ENCODE measurements around the gene CDS2. TPM values are rescaled to one million over a fixed set of nuclear protein-coding genes. Genes with fewer than 3 reads are reported as not detected.

The CDS2 gene
- total and polyA plus RNA-seq, 2 experiments from 2014 or later: 16.8 to 40.8 TPM

DNA sequence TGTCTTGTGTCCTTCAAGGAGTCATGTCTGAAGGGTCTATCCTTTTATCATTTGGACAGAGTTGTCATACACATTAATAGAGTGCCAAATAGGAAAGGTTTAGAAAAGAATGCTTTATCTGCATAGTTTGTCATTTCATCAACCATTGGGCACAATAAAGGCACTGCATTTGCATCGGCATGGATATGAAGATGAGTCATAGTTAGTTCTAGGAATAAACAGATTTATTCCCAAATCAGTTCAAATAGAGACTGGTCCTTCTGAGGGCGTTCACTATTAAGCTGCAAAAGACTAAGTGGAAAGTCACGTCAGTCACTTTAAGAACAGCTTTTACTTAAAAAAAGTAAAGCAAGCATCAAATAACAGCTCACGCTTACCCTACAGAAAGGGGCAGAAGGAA, 90.8 kb downstream of the CDS2 start:
- Histone ChIP-seq H3K9me2 (ENCODE audit: insufficient read depth) (no peaks in the 10 kb centered on the region), H3K27me3 (ENCODE audit: insufficient read depth) (no peaks in the 10 kb centered on the region), H3K4me1 (ENCODE audit: insufficient read depth) (no peaks in the 10 kb centered on the region; the same call in 1 of the 2 replicates), H3K79me2 (replicated peaks; ENCODE audit: insufficient read depth) (no peaks in the 10 kb centered on the region), H3K27ac (ENCODE audit: low read depth) (no peak overlapping the region), H3K36me3 (ENCODE audit: insufficient read depth) (no peaks in the 10 kb centered on the region), H3K4me3 (no peak overlapping the region), H4K20me1 (replicated peaks; ENCODE audit: insufficient read depth) (no peaks in the 10 kb centered on the region), H3F3A (replicated peaks; ENCODE audit: low read depth) (no peaks in the 10 kb centered on the region), H3K4me2 (no peak overlapping the region), H2AFZ (no peak overlapping the region)
- DNase-seq (ENCODE audit: low spot score): no peak
- Mint-ChIP-seq H3K4me1 (peaks cover 22% of the 10 kb centered on the region), H3K9me3 (no peaks in the 10 kb centered on the region), H3K36me3 (ENCODE audit: low read depth) (peaks cover 3% of the 10 kb centered on the region; the same call in 1 of the 3 replicates), H3K27me3 (ENCODE audit: insufficient read depth, low read depth, poor library complexity) (peaks cover 13% of the 10 kb centered on the region), H3K27ac (no peak overlapping the region), H3K4me3 (no peak overlapping the region)
- no peak for ATAC-seq
- TF ChIP-seq, protein P1, sequence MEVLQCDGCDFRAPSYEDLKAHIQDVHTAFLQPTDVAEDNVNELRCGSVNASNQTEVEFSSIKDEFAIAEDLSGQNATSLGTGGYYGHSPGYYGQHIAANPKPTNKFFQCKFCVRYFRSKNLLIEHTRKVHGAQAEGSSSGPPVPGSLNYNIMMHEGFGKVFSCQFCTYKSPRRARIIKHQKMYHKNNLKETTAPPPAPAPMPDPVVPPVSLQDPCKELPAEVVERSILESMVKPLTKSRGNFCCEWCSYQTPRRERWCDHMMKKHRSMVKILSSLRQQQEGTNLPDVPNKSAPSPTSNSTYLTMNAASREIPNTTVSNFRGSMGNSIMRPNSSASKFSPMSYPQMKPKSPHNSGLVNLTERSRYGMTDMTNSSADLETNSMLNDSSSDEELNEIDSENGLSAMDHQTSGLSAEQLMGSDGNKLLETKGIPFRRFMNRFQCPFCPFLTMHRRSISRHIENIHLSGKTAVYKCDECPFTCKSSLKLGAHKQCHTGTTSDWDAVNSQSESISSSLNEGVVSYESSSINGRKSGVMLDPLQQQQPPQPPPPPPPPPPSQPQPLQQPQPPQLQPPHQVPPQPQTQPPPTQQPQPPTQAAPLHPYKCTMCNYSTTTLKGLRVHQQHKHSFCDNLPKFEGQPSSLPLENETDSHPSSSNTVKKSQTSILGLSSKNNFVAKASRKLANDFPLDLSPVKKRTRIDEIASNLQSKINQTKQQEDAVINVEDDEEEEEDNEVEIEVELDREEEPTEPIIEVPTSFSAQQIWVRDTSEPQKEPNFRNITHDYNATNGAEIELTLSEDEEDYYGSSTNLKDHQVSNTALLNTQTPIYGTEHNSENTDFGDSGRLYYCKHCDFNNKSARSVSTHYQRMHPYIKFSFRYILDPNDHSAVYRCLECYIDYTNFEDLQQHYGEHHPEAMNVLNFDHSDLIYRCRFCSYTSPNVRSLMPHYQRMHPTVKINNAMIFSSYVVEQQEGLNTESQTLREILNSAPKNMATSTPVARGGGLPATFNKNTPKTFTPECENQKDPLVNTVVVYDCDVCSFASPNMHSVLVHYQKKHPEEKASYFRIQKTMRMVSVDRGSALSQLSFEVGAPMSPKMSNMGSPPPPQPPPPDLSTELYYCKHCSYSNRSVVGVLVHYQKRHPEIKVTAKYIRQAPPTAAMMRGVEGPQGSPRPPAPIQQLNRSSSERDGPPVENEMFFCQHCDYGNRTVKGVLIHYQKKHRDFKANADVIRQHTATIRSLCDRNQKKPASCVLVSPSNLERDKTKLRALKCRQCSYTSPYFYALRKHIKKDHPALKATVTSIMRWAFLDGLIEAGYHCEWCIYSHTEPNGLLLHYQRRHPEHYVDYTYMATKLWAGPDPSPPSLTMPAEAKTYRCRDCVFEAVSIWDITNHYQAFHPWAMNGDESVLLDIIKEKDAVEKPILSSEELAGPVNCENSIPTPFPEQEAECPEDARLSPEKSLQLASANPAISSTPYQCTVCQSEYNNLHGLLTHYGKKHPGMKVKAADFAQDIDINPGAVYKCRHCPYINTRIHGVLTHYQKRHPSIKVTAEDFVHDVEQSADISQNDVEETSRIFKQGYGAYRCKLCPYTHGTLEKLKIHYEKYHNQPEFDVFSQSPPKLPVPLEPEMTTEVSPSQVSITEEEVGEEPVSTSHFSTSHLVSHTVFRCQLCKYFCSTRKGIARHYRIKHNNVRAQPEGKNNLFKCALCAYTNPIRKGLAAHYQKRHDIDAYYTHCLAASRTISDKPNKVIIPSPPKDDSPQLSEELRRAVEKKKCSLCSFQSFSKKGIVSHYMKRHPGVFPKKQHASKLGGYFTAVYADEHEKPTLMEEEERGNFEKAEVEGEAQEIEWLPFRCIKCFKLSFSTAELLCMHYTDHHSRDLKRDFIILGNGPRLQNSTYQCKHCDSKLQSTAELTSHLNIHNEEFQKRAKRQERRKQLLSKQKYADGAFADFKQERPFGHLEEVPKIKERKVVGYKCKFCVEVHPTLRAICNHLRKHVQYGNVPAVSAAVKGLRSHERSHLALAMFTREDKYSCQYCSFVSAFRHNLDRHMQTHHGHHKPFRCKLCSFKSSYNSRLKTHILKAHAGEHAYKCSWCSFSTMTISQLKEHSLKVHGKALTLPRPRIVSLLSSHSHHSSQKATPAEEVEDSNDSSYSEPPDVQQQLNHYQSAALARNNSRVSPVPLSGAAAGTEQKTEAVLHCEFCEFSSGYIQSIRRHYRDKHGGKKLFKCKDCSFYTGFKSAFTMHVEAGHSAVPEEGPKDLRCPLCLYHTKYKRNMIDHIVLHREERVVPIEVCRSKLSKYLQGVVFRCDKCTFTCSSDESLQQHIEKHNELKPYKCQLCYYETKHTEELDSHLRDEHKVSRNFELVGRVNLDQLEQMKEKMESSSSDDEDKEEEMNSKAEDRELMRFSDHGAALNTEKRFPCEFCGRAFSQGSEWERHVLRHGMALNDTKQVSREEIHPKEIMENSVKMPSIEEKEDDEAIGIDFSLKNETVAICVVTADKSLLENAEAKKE (CRISPR knock-in tag; IDR thresholded peaks at IDR 0.05): no peak
- TF ChIP-seq, protein P2, sequence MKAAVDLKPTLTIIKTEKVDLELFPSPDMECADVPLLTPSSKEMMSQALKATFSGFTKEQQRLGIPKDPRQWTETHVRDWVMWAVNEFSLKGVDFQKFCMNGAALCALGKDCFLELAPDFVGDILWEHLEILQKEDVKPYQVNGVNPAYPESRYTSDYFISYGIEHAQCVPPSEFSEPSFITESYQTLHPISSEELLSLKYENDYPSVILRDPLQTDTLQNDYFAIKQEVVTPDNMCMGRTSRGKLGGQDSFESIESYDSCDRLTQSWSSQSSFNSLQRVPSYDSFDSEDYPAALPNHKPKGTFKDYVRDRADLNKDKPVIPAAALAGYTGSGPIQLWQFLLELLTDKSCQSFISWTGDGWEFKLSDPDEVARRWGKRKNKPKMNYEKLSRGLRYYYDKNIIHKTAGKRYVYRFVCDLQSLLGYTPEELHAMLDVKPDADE (IDR thresholded peaks at IDR 0.05): no peak
- no peak for TF ChIP-seq POLR2AphosphoS5 (IDR thresholded peaks at IDR 0.05; ENCODE audit: low read depth)
- TF ChIP-seq, protein P3, sequence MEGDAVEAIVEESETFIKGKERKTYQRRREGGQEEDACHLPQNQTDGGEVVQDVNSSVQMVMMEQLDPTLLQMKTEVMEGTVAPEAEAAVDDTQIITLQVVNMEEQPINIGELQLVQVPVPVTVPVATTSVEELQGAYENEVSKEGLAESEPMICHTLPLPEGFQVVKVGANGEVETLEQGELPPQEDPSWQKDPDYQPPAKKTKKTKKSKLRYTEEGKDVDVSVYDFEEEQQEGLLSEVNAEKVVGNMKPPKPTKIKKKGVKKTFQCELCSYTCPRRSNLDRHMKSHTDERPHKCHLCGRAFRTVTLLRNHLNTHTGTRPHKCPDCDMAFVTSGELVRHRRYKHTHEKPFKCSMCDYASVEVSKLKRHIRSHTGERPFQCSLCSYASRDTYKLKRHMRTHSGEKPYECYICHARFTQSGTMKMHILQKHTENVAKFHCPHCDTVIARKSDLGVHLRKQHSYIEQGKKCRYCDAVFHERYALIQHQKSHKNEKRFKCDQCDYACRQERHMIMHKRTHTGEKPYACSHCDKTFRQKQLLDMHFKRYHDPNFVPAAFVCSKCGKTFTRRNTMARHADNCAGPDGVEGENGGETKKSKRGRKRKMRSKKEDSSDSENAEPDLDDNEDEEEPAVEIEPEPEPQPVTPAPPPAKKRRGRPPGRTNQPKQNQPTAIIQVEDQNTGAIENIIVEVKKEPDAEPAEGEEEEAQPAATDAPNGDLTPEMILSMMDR (conservative IDR thresholded peaks at IDR 0.05; ENCODE audit: low read depth in 2 of 2): no peak
- TF ChIP-seq, protein P4, sequence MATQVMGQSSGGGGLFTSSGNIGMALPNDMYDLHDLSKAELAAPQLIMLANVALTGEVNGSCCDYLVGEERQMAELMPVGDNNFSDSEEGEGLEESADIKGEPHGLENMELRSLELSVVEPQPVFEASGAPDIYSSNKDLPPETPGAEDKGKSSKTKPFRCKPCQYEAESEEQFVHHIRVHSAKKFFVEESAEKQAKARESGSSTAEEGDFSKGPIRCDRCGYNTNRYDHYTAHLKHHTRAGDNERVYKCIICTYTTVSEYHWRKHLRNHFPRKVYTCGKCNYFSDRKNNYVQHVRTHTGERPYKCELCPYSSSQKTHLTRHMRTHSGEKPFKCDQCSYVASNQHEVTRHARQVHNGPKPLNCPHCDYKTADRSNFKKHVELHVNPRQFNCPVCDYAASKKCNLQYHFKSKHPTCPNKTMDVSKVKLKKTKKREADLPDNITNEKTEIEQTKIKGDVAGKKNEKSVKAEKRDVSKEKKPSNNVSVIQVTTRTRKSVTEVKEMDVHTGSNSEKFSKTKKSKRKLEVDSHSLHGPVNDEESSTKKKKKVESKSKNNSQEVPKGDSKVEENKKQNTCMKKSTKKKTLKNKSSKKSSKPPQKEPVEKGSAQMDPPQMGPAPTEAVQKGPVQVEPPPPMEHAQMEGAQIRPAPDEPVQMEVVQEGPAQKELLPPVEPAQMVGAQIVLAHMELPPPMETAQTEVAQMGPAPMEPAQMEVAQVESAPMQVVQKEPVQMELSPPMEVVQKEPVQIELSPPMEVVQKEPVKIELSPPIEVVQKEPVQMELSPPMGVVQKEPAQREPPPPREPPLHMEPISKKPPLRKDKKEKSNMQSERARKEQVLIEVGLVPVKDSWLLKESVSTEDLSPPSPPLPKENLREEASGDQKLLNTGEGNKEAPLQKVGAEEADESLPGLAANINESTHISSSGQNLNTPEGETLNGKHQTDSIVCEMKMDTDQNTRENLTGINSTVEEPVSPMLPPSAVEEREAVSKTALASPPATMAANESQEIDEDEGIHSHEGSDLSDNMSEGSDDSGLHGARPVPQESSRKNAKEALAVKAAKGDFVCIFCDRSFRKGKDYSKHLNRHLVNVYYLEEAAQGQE (IDR thresholded peaks at IDR 0.05; ENCODE audit: unreplicated experiment): no peak
- no peak for TF ChIP-seq CREB1 (CRISPR knock-in tag; IDR thresholded peaks at IDR 0.05; ENCODE audit: low read depth)
- TF ChIP-seq EZH2phosphoT487 (IDR thresholded peaks at IDR 0.05; ENCODE audit: unreplicated experiment): no peak
- no peak for TF ChIP-seq ZNF114 (CRISPR knock-in tag; IDR thresholded peaks at IDR 0.05)
- TF ChIP-seq STAT1 (IDR thresholded peaks at IDR 0.05; ENCODE audit: unreplicated experiment): no peak
- no peak for TF ChIP-seq EZH2 (IDR thresholded peaks at IDR 0.05; ENCODE audit: low read depth, unreplicated experiment)
- TF ChIP-seq ZNF331 (CRISPR knock-in tag; IDR thresholded peaks at IDR 0.05; ENCODE audit: low read depth): no peak
- TF ChIP-seq NANOG (IDR thresholded peaks at IDR 0.05; ENCODE audit: borderline replicate concordance): no peak
- no peak for TF ChIP-seq JUNB (IDR thresholded peaks at IDR 0.05; ENCODE audit: unreplicated experiment)
